Activated naive CD4-positive, alpha-beta T cell treated with anti-CD3 and anti-CD28 coated beads, Interleukin-2, amount 10 ng/mL, durations not matched to agents 5 hours and 36 hours (primary cell): ENCODE data around the gene SIRT6. TPM values are rescaled to one million over a fixed set of nuclear protein-coding genes. Genes with fewer than 3 reads are reported as not detected.

Experiments
- total RNA-seq, 2 experiments: library from RNA; stranded (reverse); gene quantifications; one replicate each; pipeline ENCODE4 v1.2.3, GENCODE V29; 2021

Gene SIRT6
- 10 to 100 TPM; 30.8 to 35.0 TPM for total RNA-seq

GRCh38 chr19:4182084-4182810 is at the start of gene SIRT6, which contains the start of gene ANKRD24:
Gene SIRT6 (minus strand): TSS chr19:4182563. CDS start chr19:4182539, 24 bp downstream.
Gene ANKRD24 (plus strand): TSS chr19:4182689. CDS start chr19:4186426, 3,737 bp downstream.

DNA sequence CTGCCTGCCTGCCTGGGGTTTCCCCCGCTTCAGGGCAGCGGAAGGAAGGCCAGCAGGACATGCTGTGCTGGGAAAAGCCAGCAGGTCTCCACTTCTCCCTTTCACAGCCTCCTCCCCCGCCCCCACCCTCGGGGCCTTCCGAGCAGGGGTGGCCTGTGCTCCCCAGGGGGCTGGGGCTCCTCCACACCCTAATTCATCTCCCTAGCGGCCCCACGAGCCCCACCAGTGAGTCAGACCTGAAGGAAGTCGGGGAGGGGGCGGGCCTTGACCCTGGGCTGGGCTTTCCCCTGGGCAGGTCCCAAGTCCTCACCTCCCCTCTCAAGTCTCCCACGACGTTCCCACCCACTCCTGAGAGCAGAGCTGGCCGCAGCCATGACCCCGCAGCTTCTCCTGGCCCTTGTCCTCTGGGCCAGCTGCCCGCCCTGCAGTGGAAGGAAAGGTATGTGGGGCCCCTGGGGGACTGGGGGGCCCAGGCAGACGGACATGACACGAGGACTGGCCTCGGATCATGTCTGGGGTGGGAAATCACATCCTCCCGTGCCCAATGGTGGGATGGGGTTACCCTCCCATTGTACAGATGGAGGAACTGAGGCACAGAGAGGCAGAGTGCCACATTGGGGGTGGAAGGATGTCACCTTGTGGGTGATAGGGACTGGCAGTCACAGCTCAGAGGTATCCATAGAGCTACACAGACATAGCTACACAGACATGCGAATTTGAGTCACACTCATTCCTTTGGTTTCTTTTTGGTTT is 47.0 kb upstream of the SIRT6 start, which contains the start of gene EBI3:
Gene EBI3 (plus strand): TSS at position 345 of the 753 bp plus-strand sequence. CDS start 28 bp downstream, at position 373.

Other genes starting within 250 kb of the SIRT6 start
- gene NMRK2, start 249.5 kb downstream of the SIRT6 start, total RNA-seq, result not detected
- gene DAPK3, start 211.5 kb downstream of the SIRT6 start, total RNA-seq, result 10 to 100 TPM; 37.1 to 37.9 TPM
- gene EEF2, start 197.1 kb downstream of the SIRT6 start, total RNA-seq, result 1,000 to 10,000 TPM; 2,716 to 2,731 TPM
- 10 to 100 TPM; 28.1 to 28.5 TPM for gene PIAS4, start 174.8 kb downstream of the SIRT6 start, total RNA-seq
- 10 to 100 TPM; 45.7 to 47.2 TPM for gene ZBTB7A, start 115.7 kb downstream of the SIRT6 start, total RNA-seq
- 100 to 1,000 TPM; 192 to 194 TPM for gene MAP2K2, start 58.4 kb downstream of the SIRT6 start, total RNA-seq
- gene CREB3L3, start 28.9 kb downstream of the SIRT6 start, total RNA-seq, result under 1 TPM in 1 of 2 experiments, not detected in 1; 0.17 TPM
- gene ANKRD24, start 126 bp upstream of the SIRT6 start, total RNA-seq, result 1 to 10 TPM; 1.0 to 1.1 TPM
- gene EBI3, start 47.0 kb upstream of the SIRT6 start, total RNA-seq, result under 1 TPM in 1 of 2 experiments, not detected in 1; 0.40 TPM
- gene YJU2, start 64.5 kb upstream of the SIRT6 start, total RNA-seq, result 10 to 100 TPM; 26.0 TPM
- not detected for gene SHD, start 96.7 kb upstream of the SIRT6 start, total RNA-seq
- gene TMIGD2, start 119.8 kb upstream of the SIRT6 start, total RNA-seq, result 10 to 100 TPM; 50.3 to 53.2 TPM
- 1 to 10 TPM; 9.5 to 9.6 TPM for gene FSD1, start 122.0 kb upstream of the SIRT6 start, total RNA-seq
- 10 to 100 TPM; 11.3 to 11.4 TPM for gene STAP2, start 156.3 kb upstream of the SIRT6 start, total RNA-seq
- gene MPND, start 161.0 kb upstream of the SIRT6 start, total RNA-seq, result 10 to 100 TPM; 19.3 to 20.4 TPM
- 10 to 100 TPM; 78.2 to 79.6 TPM for gene SH3GL1, start 218.0 kb upstream of the SIRT6 start, total RNA-seq
- 10 to 100 TPM; 54.9 to 60.0 TPM for gene CHAF1A, start 220.1 kb upstream of the SIRT6 start, total RNA-seq